Measurements from ENCODE around the gene FBXL17.

The FBXL17 gene

DNA sequence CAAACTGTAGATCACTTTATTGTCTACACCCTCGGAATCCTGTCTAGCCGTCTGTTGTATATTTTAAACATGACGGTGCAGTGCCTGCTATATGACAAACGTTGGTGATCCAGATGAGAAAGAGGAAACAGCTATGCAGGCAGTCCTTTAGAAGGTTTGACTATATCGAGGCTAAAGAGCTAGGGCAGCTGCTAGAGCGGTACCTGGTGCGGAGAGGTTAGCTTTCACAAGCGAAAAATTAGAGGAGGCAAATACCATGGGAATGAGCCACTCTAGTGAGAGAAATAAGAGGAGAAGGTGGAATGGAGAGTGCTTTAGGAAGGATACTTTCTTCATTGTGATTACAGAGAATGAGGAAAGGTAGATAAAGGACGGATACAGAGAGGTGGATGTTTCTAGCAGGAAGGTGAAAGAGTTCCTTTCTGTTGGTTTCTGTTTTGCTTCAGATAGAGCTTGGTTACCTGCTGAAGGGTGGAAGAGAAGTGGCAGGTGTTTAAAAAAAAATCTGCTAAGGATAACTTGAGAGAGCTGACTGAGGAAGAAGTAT lies 959 bp upstream of the FBXL17 start:
- no peak for TF ChIP-seq CTCF (IDR thresholded peaks at IDR 0.05; ENCODE audit: low read depth, low read length)
- H3K4me3 ChIP-seq (ENCODE audit: low read depth, low read length): peak overlapping the region; percentile 76

- peak overlapping the region; percentile 76 for H3K4me3 ChIP-seq (ENCODE audit: low read depth, low read length)
- TF ChIP-seq CTCF (IDR thresholded peaks at IDR 0.05; ENCODE audit: low read depth, low read length): no peak
These were observed 446 bp downstream of the FBXL17 start for GRCh38 chr5:108381350-108381953.

- H3K4me3 ChIP-seq (ENCODE audit: low read depth, low read length): peak overlapping the region; percentile 76
- TF ChIP-seq CTCF (IDR thresholded peaks at IDR 0.05; ENCODE audit: low read depth, low read length): no peak
These were observed 1.2 kb downstream of the FBXL17 start for GRCh38 chr5:108380531-108381349.

GRCh38 chr5:108379722-108380530 lies 2.0 kb downstream of the FBXL17 start:
- no peak for TF ChIP-seq CTCF (IDR thresholded peaks at IDR 0.05; ENCODE audit: low read depth, low read length)
- H3K4me3 ChIP-seq (ENCODE audit: low read depth, low read length): peak overlapping the region; percentile 76

- no peak overlapping the region for H3K4me3 ChIP-seq (ENCODE audit: low read depth, low read length)
- no peak for TF ChIP-seq CTCF (IDR thresholded peaks at IDR 0.05; ENCODE audit: low read depth, low read length)
These were observed 6.1 kb downstream of the FBXL17 start for GRCh38 chr5:108375768-108376167.

GRCh38 chr5:108373426-108373825 lies 8.5 kb downstream of the FBXL17 start:
- H3K4me3 ChIP-seq (ENCODE audit: low read depth, low read length): no peak overlapping the region
- no peak for TF ChIP-seq CTCF (IDR thresholded peaks at IDR 0.05; ENCODE audit: low read depth, low read length)

Measured in WI38 (cell line).